Right lobe of liver (tissue), 6 donors: ENCODE data around the gene SLC39A11. TPM values are rescaled to one million over a fixed set of nuclear protein-coding genes. Genes with fewer than 3 reads are reported as not detected.

Source experiments
- ATAC-seq, 4 donors: fragments of 200-7000 bp; cut with Tn5 transposase; one replicate each; pipeline ENCODE4 v1.9.1; 2020; ENCODE audit warnings: mild to moderate bottlenecking in 4 of 4, moderate library complexity in 4 of 4
- DNase-seq, 3 donors: peaks; one replicate each; pipeline ENCODE4 v3.0.0-alpha.2; 2020
- H3K27ac ChIP-seq, 3 donors: fragments of 200-600 bp; one replicate each; pipeline ENCODE4 v1.8.0; 2022
- H3K27me3 ChIP-seq, 2 donors: fragments of 200-600 bp; one replicate each; pipeline ENCODE4 v1.8.0; 2022
- H3K36me3 ChIP-seq, 4 donors: fragments of 200-600 bp; sonication (generic) in 1 of 4; one replicate each; pipeline versions ENCODE4 v1.5.1 to v1.8.0; 2017 to 2022; ENCODE audit warnings: control low read depth in 1 of 4
- H3K4me1 ChIP-seq, 4 donors: fragments of 200-600 bp; sonication (generic) in 1 of 4; one replicate each; pipeline versions ENCODE4 v1.5.1 to v1.8.0; 2017 to 2022; ENCODE audit warnings: control low read depth in 1 of 4
- H3K4me3 ChIP-seq, 3 donors: fragments of 200-600 bp; one replicate each; pipeline ENCODE4 v1.8.0; 2022
- H3K9me3 ChIP-seq, 4 donors: fragments of 200-600 bp; sonication (generic) in 1 of 4; one replicate each; pipeline versions ENCODE4 v1.5.1 to v1.8.0; 2017 to 2022; ENCODE audit warnings: control low read depth in 1 of 4
- CTCF ChIP-seq, 4 donors: fragments of 200-600 bp in 3 of 4; fragments of 450-650 bp in 1 of 4; IDR thresholded peaks; one replicate each; pipeline versions ENCODE4 v1.5.1 to v1.8.0; 2016 to 2022; ENCODE audit warnings: antibody characterized with exemption in 4 of 4, mild to moderate bottlenecking in 2 of 4
- POLR2A ChIP-seq: fragments of 450-650 bp; IDR thresholded peaks from one replicate; pipeline ENCODE4 v1.6.1; 2017; ENCODE audit warnings: antibody characterized with exemption, mild to moderate bottlenecking
- WGBS: methylation state at CpG from one replicate; pipeline ENCODE4 v1.1.6; 2018; ENCODE audit warnings: low coverage, low lambda C conversion rate; ENCODE audit not compliant: insufficient coverage; ENCODE audit errors: missing lambda C conversion rate; 5-methylcytosine and 5-hydroxymethylcytosine counted together
- intact Hi-C, 2 donors: fragments of 100-400 bp; cut with DNase I; formaldehyde crosslinking; loops; one replicate each; pipeline versions ENCODE4 v1.11.2 to v1.14.1; 2022
- total RNA-seq, 6 experiments: library from RNA; depleted of rRNA in 2 of 6; stranded (reverse); fragments of >200 nt in 2 of 6; fragmentation: NEBNext Ultra II Directional in 3 of 6; extraction: Animal tissue kit (Norgen Biotek cat#: 25700) in 3 of 6; gene quantifications; one replicate each; pipeline versions ENCODE4 v1.1.0 to v1.2.4, GENCODE V29; 2016 to 2023
- donor health status: DM: no; HTN: yes; CAD: no.
- donor health status: DM: no; HTN: no; CAD: no.
- donor health status: DM: no; HTN: no; CAD: no.
- donor health status: DM: no; HTN: yes; CAD: no.
- donor health status: DM: no; HTN: yes; CAD: no.

Gene SLC39A11
- total RNA-seq, 6 experiments from 2014 or later: 25.4 to 49.6 (median 39.3) TPM

GRCh38 chr17:72943826-72944689 is 148.4 kb downstream of the SLC39A11 start:
- DNase-seq (no peak), ATAC-seq (no peak)
- no peak for TF ChIP-seq POLR2A
- no peak for TF ChIP-seq CTCF (IDR thresholded peaks at IDR 0.05)
- no peaks in the 10 kb centered on the region for H3K36me3 ChIP-seq
- H3K27ac ChIP-seq: no peak overlapping the region
- no peaks in the 10 kb centered on the region for H3K9me3 ChIP-seq
- intact Hi-C loops: no loop called here
- WGBS: 79% methylated on average over 3 of the region's 4 CpGs
- no peaks in the 10 kb centered on the region for H3K4me1 ChIP-seq
- H3K27me3 ChIP-seq: no peaks in the 10 kb centered on the region
- no peak overlapping the region for H3K4me3 ChIP-seq

- Histone ChIP-seq H3K36me3 (no peaks in the 10 kb centered on the region), H3K4me1 (peaks cover 0 to 3% (median under 1%) of the 10 kb centered on the region in 4 donors), H3K9me3 (no peaks in the 10 kb centered on the region), H3K27ac (no peak overlapping the region), H3K4me3 (no peak overlapping the region), H3K27me3 (no peaks in the 10 kb centered on the region)
- DNase-seq: no peak
- TF ChIP-seq CTCF (IDR thresholded peaks at IDR 0.05) (no peak), POLR2A (no peak)
- WGBS: 94% methylated on average over 6 of the region's 6 CpGs
- intact Hi-C loops: no loop called here
- ATAC-seq: no peak
Measured at GRCh38 chr17:72942579-72942978, 149.9 kb downstream of the SLC39A11 start.

GRCh38 chr17:72940496-72940895 is 152.0 kb downstream of the SLC39A11 start:
- H3K27me3 ChIP-seq: no peaks in the 10 kb centered on the region
- intact Hi-C loops: no loop called here
- ATAC-seq: no peak
- peaks cover 0 to 12% (median 4%) of the 10 kb centered on the region in 4 donors for H3K4me1 ChIP-seq
- H3K9me3 ChIP-seq: no peaks in the 10 kb centered on the region
- H3K4me3 ChIP-seq: no peak overlapping the region
- no peak overlapping the region for H3K27ac ChIP-seq
- H3K36me3 ChIP-seq: no peaks in the 10 kb centered on the region
- no peak for DNase-seq
- TF ChIP-seq CTCF (IDR thresholded peaks at IDR 0.05) (no peak), POLR2A (no peak)
- WGBS: 94% methylated on average over 11 of the region's 11 CpGs

- no peak for DNase-seq
- WGBS: 89% methylated on average over 3 of the region's 3 CpGs
- peaks cover 0 to 12% (median 4%) of the 10 kb centered on the region in 4 donors for H3K4me1 ChIP-seq
- H3K4me3 ChIP-seq: no peak overlapping the region
- ATAC-seq: no peak
- H3K9me3 ChIP-seq: no peaks in the 10 kb centered on the region
- H3K27me3 ChIP-seq: no peaks in the 10 kb centered on the region
- intact Hi-C loops: no loop called here
- no peak overlapping the region for H3K27ac ChIP-seq
- H3K36me3 ChIP-seq: no peaks in the 10 kb centered on the region
- no peak for TF ChIP-seq POLR2A
- TF ChIP-seq CTCF (IDR thresholded peaks at IDR 0.05): no peak
Measured at GRCh38 chr17:72938482-72938881, 154.0 kb downstream of the SLC39A11 start.
